HG03196 (cell line): ENCODE data around the gene IGF1R.

Experiments used
- ATAC-seq: cut with Tn5 transposase; IDR thresholded peaks from one replicate; pipeline ENCODE4 v1.9.1; 2021; ENCODE audit not compliant: unreplicated experiment

The IGF1R gene

GRCh38 chr15:98904544-98904943, 256.2 kb downstream of the IGF1R start:
- ATAC-seq: no peak

DNA sequence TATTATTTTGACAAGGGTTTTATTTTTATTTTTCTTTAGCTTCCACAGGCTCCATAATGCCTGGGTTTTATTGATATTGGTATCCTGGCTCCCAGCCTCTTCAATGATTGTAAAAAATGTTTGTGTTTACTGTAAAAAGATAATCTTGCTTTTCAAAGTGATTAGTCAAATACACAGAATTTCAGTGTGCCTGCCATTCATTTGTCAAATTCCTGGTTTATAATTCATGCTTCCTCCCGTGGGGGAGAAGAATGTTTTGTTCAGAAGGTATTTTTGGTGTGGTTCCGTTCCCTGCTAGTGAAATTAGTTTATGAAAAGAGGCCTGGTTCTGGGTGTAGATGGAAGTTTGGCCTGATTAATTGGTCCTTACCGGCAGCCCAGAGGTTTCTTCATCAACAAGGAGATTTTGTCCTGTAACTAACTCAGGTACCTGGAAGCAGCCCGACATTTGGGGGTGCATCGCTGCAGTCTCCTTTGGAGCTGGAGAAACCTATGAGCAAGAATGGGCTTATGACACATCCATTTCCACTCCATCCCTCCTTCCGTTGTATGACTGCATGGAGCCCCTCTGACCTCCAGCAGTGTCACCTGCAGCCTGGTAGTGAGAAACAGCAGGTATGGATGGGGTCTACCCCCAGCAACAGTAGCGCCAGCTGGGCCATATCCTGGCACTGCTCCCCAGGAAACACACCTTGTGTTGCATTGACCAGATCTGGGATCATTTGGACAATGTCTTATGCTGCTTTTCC, 257.8 kb downstream of the IGF1R start:
- no peak for ATAC-seq

DNA sequence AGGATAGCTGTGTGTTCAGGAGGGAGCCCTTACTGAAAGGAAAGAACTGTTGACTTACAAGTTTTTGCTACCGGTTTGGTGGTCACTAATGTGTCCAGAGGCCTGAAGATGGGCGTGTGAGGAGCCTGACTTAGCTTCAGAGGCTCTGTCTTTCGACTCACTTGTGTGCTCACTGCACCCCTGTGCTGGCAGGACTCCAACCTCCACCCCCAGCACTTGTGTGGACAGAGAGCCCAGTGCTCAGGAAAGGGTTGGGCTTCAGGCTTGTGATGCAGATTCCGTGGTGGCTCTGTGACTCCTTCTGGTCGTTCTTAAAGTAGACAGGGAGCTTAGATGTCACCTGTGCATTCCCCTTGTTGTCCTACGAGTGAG, 258.4 kb downstream of the IGF1R start:
- no peak for ATAC-seq

- no peak for ATAC-seq
These were observed 259.7 kb downstream of the IGF1R start for GRCh38 chr15:98907927-98908471.

GRCh38 chr15:98909968-98910885, 261.9 kb downstream of the IGF1R start:
- no peak for ATAC-seq

GRCh38 chr15:98914626-98915025, 266.3 kb downstream of the IGF1R start:
- ATAC-seq: no peak

DNA sequence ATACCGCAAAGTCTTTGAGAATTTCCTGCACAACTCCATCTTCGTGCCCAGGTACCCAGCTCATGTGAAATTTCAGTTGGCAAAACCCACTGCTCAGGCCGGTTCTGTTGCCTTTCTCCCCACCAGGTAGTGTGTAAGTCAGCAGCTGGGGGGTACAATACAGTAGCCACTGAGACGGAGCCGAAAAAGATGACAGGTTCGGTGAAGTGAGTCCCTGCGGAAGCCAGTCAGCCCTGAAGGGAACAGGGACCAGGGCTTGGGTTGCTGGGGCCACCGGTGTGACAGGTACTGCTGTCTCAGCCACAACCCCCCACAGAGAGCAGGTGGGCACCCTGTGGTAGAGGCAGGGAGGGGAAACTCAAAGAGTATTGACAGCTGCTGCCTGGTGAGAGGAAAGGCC, 268.5 kb downstream of the IGF1R start:
- ATAC-seq: no peak

GRCh38 chr15:98917417-98917816, 269.1 kb downstream of the IGF1R start:
- no peak for ATAC-seq

- ATAC-seq: no peak
These were observed 271.9 kb downstream of the IGF1R start for GRCh38 chr15:98920091-98920880.

DNA sequence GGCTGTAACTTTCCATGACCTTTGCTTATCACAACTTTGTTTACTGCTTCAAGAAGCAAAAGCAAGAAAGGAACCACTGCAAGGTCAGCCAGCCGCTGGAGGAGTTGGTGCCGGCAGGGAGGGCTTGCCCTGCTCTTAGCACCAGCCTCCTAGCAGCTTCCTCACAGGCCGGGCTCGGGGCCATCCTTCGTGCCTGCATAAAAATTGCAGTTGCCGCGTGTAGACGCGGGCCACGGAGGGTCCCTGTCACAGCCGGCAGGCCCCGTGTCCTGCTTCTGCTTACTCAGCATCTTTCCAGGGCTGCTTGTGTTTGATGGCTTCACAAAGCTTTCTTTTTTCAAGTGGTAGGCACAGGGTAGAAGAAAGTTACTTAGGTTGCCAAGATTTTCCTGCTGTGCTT, 274.8 kb downstream of the IGF1R start:
- no peak for ATAC-seq

DNA sequence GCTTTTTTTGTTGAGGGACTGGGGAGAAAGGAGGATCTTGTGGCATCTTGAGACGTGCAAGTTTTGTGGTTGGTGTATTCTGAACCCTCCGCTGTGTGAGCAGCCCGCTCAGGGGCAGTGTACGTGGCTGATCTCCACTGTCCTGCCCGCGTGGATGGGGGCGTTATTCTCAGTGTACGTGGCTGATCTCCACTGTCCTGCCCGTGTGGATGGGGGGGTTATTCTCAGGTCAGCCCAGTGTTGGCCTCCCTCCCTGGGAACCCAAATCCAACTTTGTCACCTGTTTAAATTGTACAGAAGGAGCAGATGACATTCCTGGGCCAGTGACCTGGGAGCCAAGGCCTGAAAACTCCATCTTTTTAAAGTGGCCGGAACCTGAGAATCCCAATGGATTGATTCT, 275.2 kb downstream of the IGF1R start:
- ATAC-seq: no peak

DNA sequence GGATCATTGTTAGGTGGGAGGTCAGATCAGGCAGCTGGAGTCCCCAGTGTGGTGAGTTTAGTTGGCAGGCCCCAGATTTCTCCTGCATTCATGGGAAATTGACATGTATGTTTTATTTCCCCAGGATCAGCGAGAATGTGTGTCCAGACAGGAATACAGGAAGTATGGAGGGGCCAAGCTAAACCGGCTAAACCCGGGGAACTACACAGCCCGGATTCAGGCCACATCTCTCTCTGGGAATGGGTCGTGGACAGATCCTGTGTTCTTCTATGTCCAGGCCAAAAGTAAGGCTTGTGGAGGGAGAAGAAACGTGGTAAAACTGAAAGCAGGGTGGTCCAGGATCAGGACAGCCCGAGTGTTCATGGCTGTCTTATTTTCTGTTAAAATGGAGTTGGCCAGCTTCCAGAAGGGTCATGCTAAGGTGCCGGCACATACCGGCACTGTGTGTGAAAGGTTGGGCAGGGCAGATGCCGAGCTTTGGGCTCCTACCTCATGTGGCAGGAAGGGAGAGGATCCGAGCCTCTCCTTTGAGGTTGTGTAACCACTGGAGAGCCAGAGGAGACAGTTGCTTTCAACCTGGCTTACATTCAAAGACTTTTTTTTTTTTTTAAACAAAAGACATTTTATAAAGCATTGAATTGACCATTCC, 276.2 kb downstream of the IGF1R start:
- no peak for ATAC-seq

- no peak for ATAC-seq
These were observed 277.9 kb downstream of the IGF1R start for GRCh38 chr15:98926236-98926635.

GRCh38 chr15:98927022-98927421, 278.7 kb downstream of the IGF1R start:
- no peak for ATAC-seq

GRCh38 chr15:98927996-98928395, 279.7 kb downstream of the IGF1R start:
- ATAC-seq: no peak

DNA sequence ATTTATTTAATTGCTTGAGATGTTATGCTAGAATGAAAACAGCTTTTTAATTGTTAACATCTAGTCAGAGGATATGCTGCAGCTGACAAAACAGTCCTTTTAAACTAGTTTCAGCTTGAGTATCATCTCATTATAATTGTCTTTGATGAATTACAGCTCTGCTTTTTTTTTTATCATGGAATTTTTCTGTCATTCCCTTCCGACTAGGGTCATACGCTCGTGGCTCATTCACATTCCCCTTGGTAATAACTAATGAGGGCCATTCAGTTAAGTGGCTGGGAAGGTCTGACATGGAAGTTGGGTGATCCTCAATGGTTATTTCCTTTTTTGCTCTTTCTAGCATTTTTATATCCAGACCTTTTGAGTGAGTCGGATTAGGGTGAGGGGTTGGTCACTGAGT, 282.2 kb downstream of the IGF1R start:
- ATAC-seq: no peak

- ATAC-seq: no peak
These were observed 282.7 kb downstream of the IGF1R start for GRCh38 chr15:98931004-98931403.

GRCh38 chr15:98933406-98933805, 285.1 kb downstream of the IGF1R start:
- ATAC-seq: no peak

DNA sequence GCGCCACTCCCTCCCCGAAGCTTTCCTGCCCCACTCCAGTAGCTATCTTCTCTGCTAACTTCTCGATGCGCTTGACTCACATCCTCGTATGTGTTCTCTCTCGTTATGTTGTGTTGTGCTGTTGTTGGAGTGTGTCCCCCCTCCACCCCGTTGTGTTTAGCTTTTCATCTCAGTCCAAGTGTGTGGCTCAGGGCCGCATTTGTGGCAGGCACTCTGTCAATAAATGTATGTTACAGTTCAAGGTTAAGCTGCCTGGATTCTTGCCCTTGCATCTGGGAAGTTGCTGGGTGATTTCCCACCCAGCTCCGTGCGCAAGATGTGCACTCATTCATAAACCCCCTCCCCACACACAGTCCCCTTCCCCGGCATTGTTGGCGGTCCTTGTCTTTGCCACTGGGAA, 287.4 kb downstream of the IGF1R start:
- no peak for ATAC-seq

DNA sequence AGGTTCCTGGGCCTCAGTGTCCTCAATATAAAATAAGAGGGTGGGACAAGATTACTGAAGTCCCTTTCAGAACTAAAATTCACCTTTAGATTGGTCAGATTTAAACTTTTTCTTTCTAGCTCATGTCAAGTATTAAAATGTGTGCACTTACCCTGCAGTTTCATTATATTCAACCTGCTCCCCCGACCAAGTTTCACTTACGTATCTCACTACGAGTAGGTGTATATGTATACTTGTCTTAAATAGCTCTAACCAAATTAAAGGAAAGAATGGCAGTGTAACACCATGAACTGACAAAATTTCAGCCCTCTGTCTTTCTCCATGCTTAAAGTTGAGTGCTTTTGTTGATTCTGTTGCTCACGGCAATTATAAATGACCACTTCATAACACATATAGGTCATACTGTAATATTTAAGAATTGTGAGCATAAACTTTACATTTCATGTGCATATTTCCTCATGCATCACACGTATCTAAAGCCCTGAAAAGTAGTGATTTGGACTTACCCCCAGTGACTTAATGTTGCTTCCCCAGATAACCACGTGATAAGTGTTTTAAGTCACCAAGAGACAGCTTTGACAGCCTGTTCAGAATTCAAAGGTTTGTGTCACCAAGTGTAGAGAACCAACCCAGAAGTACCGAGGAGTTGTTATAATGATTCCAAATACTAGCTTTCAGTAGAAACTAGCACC, 289.2 kb downstream of the IGF1R start:
- no peak for ATAC-seq
